Cardiac atrium fibroblast (primary cell): ENCODE measurements around the gene SAMD9L. TPM values are rescaled to one million over a fixed set of nuclear protein-coding genes. Genes with fewer than 3 reads are reported as not detected.

Experiments used
- total RNA-seq: library from RNA; depleted of rRNA; stranded (reverse); fragments of >200 nt; gene quantifications from 2 replicates; pipeline ENCODE4 v1.2.3, GENCODE V29; 2015

Gene SAMD9L
- 6.0 and 7.6 TPM in 2 replicates for total RNA-seq

GRCh38 chr7:93148144-93148543, at the start of gene SAMD9L:
Gene SAMD9L (minus strand): TSS chr7:93148385. CDS start chr7:93135971, 12,414 bp downstream.

GRCh38 chr7:93117852-93118530, 30.2 kb downstream of the SAMD9L start, which contains the start of gene SAMD9:
Gene SAMD9 (minus strand): TSS chr7:93117979. CDS start chr7:93106097, 11,882 bp downstream.

Other genes starting within 250 kb of the SAMD9L start
- gene SAMD9, start 30.4 kb downstream of the SAMD9L start, total RNA-seq: 5.6 and 6.5 TPM in 2 replicates
- gene HEPACAM2, start 78.1 kb upstream of the SAMD9L start, total RNA-seq: not detected in 2 replicates
- 10.3 and 12.3 TPM in 2 replicates for gene VPS50, start 84.0 kb upstream of the SAMD9L start, total RNA-seq